Loucy (cell line): ENCODE results near the gene NFATC1.

Source experiments
- CTCF ChIP-seq: fragments of 200-600 bp; sonication (generic); conservative IDR thresholded peaks from 2 replicates; pipeline ENCODE4 v1.5.1; 2014; ENCODE audit warnings: mild to moderate bottlenecking, antibody characterized with exemption, low read length
- EZH2phosphoT487 ChIP-seq: fragments of 200-600 bp; IDR thresholded peaks from 2 replicates; pipeline ENCODE4 v1.6.1; 2018; ENCODE audit warnings: antibody characterized with exemption, mild to moderate bottlenecking, moderate library complexity, borderline replicate concordance

- TF ChIP-seq CTCF: no peak
- no peak for TF ChIP-seq EZH2phosphoT487
These were observed 151.1 kb downstream of the NFATC1 start for GRCh38 chr18:79546781-79547272.
